Activated CD8-positive, alpha-beta memory T cell treated with anti-CD3 and anti-CD28 coated beads for 24 hours (primary cell): ENCODE data around the gene UBE2D2.

Experiments used
- DNase-seq: peaks from one replicate; pipeline ENCODE4 v3.0.0-alpha.2; 2020

The UBE2D2 gene

GRCh38 chr5:139636975-139637408 lies 75.9 kb downstream of the UBE2D2 start:
- peak; percentile 69 for DNase-seq

DNA sequence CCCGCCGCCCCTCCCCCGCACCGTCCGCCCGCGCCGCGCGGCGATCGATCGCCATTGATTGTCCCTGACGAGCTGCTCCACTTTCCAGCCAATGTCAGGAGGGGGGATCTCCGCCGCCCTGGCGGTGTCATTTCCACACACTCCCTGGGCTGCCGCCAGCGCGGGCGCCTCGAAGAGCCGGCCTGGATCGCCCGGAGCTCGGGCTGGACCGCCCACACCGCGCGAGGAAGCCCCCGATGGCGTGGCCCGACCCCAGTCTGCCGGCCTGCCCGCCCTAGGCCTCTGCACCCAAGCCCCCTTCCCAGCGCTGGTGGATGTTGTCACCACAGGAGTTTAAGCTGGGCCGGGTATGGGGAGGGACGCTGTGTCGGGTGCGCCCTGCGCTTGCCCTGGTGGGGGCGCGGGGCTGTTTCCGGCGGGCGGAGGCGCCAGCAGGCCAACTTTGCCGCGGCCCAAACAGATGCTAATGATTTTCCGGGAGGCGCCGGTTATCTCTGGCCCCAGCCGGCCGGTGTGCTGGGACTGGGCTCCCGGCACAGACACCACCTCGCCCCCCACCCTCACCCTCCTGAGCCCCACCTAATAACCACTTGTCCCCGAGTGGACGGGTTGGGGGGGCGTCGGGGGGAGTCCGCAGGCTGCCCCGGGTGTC lies 76.4 kb downstream of the UBE2D2 start:
- DNase-seq = peak; percentile 78

- DNase-seq = no peak
These were observed 77.1 kb downstream of the UBE2D2 start for GRCh38 chr5:139638090-139638735.

GRCh38 chr5:139638736-139639618 lies 77.8 kb downstream of the UBE2D2 start:
- peak; percentile 53 for DNase-seq

- DNase-seq = peak; percentile 57
These were observed 78.7 kb downstream of the UBE2D2 start for GRCh38 chr5:139639619-139640380.

- DNase-seq = peak; percentile 56
These were observed 79.4 kb downstream of the UBE2D2 start for GRCh38 chr5:139640421-139641115.

DNA sequence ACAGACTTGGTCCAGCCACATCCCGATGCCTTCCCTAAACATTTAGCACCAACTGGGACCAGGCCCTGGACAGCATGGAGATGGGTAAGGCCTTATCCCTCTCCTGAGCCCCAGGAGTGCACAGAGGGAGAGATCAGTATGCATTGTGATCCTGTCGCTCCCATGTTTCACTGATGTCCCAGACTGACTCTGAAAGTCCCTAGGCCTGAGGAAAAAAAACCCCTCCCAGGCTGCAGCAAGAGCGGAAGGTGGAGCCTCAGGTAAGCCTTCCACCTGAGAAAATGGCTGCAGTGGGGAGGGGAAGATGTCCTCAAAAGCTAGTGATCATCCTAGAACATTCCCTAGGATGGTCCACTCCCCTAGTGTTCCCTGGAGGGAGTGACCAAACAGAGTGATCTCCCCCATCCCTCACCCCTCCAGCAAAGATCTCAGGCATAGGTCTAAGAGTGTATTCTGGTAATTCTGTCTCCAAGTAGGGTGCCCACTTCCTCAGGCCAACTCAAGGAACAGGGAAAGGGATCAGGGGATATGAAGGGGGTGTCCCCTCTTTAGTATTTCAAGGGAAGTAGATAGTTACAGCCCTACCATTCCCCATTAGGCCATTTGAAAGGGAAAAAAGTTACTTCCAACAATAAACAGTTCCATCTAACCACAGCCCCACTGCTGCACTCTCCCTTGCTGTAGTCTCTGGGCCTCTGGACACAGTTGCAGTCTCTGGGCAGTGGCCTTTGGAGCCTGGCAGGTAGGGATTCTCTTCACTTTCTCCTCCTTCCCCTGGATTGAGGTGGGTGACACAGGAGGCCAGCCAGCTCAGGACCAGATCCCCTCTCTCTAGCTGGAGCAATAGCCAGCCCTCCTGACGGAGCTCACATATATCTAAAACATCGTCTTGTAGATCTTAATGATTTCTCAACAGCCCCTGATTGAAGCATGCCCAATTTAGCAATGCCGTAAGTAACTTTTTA lies 80.3 kb downstream of the UBE2D2 start:
- peak; percentile 50 for DNase-seq

DNA sequence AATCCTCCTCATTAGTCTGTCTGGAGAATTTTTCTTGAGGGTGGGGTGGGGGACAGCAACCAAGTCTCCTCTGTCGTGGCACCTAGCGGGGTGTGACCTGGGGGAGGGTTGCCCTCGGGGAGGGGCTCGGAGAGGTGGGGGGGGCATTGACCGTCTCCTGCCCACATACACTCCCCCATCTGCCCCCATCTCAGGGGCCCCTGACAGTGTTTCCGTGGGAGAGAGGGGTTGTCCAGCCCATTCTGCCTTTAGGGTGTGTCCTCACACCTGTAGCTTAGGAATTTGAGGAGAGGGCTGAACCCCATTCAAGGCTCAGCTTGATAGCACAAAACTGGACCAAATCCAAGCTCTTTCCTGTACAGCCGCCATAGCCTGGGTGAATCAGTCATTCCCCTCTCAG lies 81.1 kb downstream of the UBE2D2 start:
- peak; percentile 47 for DNase-seq

GRCh38 chr5:139642891-139643871 lies 82.0 kb downstream of the UBE2D2 start:
- DNase-seq = no peak

- no peak for DNase-seq
These were observed 82.9 kb downstream of the UBE2D2 start for GRCh38 chr5:139644001-139644456.

DNA sequence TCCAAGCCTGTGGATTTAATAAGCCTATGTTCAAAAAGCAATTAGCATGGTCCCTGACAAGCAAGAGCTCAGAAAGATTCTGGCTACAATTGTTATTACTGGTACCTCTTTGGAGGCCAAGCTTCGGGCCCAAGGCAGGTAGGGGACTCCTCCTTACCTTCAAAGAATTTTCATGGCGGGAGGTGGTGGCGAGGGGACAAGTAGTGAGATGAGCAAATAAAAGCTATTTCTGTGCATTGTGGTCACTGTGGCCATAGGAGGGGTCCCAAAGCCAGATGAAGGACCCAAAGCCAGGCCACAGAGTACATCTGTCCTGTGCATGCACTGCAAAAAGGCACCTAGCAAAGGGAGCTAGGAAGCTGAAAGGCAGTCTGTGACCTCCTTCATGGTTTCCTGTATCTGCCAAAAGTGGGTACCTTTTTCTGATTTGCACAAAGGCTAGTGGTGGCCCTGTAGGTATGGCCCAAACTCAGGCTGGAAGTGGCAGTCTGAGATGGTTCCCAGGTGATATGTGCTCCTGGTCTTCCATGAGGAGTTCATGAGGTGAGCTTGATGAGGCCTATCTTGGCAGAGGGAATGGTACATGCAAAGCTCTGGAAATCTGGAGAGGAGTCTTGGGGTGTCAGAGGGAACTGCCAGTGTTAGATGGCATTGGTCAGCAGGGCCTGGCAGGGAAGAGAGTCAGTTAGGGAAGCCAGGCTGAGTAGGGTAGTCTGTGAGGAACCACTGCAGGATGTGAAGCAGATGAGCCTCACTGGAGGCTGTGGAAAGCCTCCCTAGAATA lies 83.7 kb downstream of the UBE2D2 start:
- DNase-seq = no peak

- no peak for DNase-seq
These were observed 84.3 kb downstream of the UBE2D2 start for GRCh38 chr5:139645430-139645871.

DNA sequence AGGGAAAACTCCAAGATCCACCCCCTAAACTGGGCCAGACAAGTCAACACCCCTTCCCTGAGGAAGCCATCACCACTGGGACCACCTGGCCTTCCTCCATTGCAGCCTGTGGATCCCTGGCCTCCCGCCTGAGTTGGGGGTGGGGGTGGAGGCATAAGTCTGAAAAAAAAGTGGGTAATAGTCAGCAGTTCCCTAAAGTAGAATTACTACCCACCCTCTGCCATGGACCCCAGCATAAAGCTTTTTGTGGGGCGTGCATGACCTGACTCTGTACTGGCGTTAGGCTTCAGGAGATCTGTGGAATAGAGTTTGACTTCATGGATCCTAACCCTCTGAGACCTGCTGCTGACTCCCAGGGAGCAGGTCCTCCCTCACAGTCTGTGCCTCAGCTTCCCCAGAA lies 85.0 kb downstream of the UBE2D2 start:
- DNase-seq = no peak

- DNase-seq = no peak
These were observed 85.9 kb downstream of the UBE2D2 start for GRCh38 chr5:139646912-139647505.

DNA sequence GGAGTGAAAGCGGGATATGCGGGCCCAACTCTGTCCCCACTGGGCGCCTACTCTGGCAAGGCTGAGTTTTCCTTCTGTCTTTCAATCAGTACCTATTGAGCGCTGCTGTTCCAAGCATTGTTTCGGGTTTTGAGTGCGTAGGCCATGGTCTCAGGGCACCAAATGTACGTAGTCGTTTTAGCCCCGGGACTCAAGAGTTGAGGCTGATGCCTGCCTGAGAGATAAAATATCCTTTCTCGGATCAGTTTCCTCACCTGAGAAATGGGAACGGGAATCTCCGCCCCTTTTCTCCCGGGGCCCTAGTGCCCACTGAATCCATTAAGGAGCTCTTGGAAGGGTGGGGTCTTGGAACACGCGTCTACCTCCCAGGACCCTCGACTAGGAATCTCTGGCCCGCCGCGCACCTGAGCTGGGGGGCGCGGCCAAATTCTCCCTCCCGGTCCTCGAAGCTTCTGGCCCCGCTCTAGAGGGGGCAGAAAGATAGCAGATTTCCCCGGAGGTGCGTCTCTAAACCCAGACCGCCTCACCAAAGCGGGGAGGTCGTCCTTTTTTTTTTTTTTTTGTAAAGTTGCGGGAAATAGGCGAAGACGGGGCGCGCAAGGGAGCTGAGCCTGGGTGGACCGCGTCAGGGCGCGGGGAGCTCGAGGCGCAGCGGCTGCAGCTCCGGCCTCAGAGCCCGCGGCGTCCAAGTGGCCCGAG lies 86.5 kb downstream of the UBE2D2 start:
- DNase-seq = no peak

DNA sequence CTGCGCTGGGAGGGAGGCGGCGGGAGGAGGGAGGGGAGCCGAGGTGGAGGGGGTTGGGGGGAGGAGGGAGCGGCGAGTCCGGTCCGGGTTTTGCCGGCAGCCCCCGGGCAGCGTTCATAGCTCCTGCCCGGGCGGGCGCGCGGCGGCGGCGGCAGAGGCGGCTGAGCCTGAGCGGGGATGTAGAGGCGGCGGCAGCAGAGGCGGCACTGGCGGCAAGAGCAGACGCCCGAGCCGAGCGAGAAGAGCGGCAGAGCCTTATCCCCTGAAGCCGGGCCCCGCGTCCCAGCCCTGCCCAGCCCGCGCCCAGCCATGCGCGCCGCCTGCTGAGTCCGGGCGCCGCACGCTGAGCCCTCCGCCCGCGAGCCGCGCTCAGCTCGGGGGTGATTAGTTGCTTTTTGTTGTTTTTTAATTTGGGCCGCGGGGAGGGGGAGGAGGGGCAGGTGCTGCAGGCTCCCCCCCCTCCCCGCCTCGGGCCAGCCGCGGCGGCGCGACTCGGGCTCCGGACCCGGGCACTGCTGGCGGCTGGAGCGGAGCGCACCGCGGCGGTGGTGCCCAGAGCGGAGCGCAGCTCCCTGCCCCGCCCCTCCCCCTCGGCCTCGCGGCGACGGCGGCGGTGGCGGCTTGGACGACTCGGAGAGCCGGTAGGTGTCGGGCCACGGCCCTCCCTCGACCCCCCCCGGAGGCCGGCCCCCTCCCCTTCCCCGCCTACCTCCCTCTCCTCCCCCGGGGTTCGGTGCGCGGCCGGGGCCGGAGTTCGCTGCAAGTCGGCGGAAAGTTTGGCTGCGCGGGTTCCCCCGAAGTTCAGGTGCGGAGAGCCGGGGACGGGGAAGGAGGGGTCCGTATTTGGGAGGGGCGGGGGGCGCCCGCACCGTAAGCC lies 87.3 kb downstream of the UBE2D2 start, which contains the start of gene CXXC5:
Gene CXXC5, plus strand, starts transcription at position 145 of the 877 bp plus-strand sequence. CDS start 32,175 bp downstream, outside the sequence.
- peak; percentile 81 for DNase-seq
